Vagina (tissue), 2 donors: Measurements from ENCODE around the gene SLC36A3. TPM values are rescaled to one million over a fixed set of nuclear protein-coding genes. Genes with fewer than 3 reads are reported as not detected.

Experiments
- DNase-seq, 2 donors: peaks; one replicate each; pipeline ENCODE4 v3.0.0-alpha.2; 2017; ENCODE audit errors: extremely low spot score in 2 of 2
- H3K27ac ChIP-seq: fragments of 200-600 bp; sonication (generic); one replicate; pipeline ENCODE4 v1.5.1; 2019
- H3K27me3 ChIP-seq: fragments of 200-600 bp; sonication (generic); one replicate; pipeline ENCODE4 v1.5.1; 2019
- H3K36me3 ChIP-seq, 2 donors: fragments of 200-600 bp; sonication (generic); one replicate each; pipeline ENCODE4 v1.5.1; 2017 to 2019
- H3K4me1 ChIP-seq: fragments of 200-600 bp; sonication (generic); one replicate; pipeline ENCODE4 v1.5.1; 2019
- H3K4me3 ChIP-seq, 2 donors: fragments of 200-600 bp; sonication (generic); 1 replicate in 1 of 2; 2 replicates in 1 of 2; pipeline ENCODE4 v1.5.1; 2016 to 2019
- H3K9me3 ChIP-seq: fragments of 200-600 bp; sonication (generic); one replicate; pipeline ENCODE4 v1.5.1; 2019
- POLR2A ChIP-seq, 2 donors: fragments of 450-650 bp; IDR thresholded peaks; one replicate each; pipeline ENCODE4 v1.6.1; 2017; ENCODE audit warnings: antibody characterized with exemption in 2 of 2, mild to moderate bottlenecking in 2 of 2, moderate library complexity in 2 of 2
- POLR2AphosphoS5 ChIP-seq, 2 donors: sonication (generic); formaldehyde crosslinking; IDR thresholded peaks; one replicate each; pipeline ENCODE4 v1.9.0; 2017; ENCODE audit warnings: antibody characterized with exemption in 2 of 2, mild to moderate bottlenecking in 2 of 2, low read depth in 1 of 2; ENCODE audit not compliant: insufficient read depth in 1 of 2
- intact Hi-C: fragments of 100-400 bp; cut with DNase I; formaldehyde crosslinking; loops from one replicate; pipeline ENCODE4 v1.15.1; 2023
- total RNA-seq: library from RNA; depleted of rRNA; stranded (reverse); fragments of >200 nt; gene quantifications from one replicate; pipeline ENCODE4 v1.2.3, GENCODE V29; 2016
- TF ChIP-seq, protein P1 (sequence below), 3 experiments: fragments of 450-650 bp in 2 of 3; fragments of 200-600 bp in 1 of 3; sonication (generic) in 1 of 3; IDR thresholded peaks; one replicate each; pipeline ENCODE4 v1.5.1; 2017 to 2019; ENCODE audit warnings: antibody characterized with exemption in 3 of 3, mild to moderate bottlenecking in 2 of 3, moderate library complexity in 2 of 3

SLC36A3 gene
- total RNA-seq, 1 donor from 2014 or later: not detected

- intact Hi-C loops: no loop called here
- Histone ChIP-seq H3K27ac (peak within 1 kb of the TSS; percentile 86), H3K4me1 (peaks cover 47% of the 10 kb centered on the region), H3K4me3 (peak within 1 kb of the TSS; percentile 52 to 81), H3K36me3 (no peaks in the 10 kb centered on the region), H3K27me3 (no peaks in the 10 kb centered on the region), H3K9me3 (no peaks in the 10 kb centered on the region)
- TF ChIP-seq, protein P1, sequence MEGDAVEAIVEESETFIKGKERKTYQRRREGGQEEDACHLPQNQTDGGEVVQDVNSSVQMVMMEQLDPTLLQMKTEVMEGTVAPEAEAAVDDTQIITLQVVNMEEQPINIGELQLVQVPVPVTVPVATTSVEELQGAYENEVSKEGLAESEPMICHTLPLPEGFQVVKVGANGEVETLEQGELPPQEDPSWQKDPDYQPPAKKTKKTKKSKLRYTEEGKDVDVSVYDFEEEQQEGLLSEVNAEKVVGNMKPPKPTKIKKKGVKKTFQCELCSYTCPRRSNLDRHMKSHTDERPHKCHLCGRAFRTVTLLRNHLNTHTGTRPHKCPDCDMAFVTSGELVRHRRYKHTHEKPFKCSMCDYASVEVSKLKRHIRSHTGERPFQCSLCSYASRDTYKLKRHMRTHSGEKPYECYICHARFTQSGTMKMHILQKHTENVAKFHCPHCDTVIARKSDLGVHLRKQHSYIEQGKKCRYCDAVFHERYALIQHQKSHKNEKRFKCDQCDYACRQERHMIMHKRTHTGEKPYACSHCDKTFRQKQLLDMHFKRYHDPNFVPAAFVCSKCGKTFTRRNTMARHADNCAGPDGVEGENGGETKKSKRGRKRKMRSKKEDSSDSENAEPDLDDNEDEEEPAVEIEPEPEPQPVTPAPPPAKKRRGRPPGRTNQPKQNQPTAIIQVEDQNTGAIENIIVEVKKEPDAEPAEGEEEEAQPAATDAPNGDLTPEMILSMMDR (IDR thresholded peaks at IDR 0.05): no peak
- peak in 1 of 2 donors; percentile 72 for TF ChIP-seq POLR2A (IDR thresholded peaks at IDR 0.05)
- peak; percentile 84 to 90 for TF ChIP-seq POLR2AphosphoS5 (IDR thresholded peaks at IDR 0.05; ENCODE audit: insufficient read depth in 1 of 2, low read depth in 1 of 2)
- peak; percentile 99 to 100 for DNase-seq
Observed at GRCh38 chr5:151252762-151253604, 50.6 kb downstream of the SLC36A3 start, which contains the start of gene GM2A. TSS of gene GM2A (plus strand) at chr5:151253185. CDS start at chr5:151253217, 32 bp downstream.

GRCh38 chr5:151251621-151252020, 51.9 kb downstream of the SLC36A3 start:
- peak overlapping the region; percentile 72 for H3K27ac ChIP-seq

GRCh38 chr5:151251001-151251551, 52.5 kb downstream of the SLC36A3 start:
- no peaks in the 10 kb centered on the region for H3K27me3 ChIP-seq
- H3K9me3 ChIP-seq: no peaks in the 10 kb centered on the region
- TF ChIP-seq, protein P1 (IDR thresholded peaks at IDR 0.05): no peak
- TF ChIP-seq POLR2A (IDR thresholded peaks at IDR 0.05): no peak
- no peak overlapping the region for H3K4me3 ChIP-seq
- H3K27ac ChIP-seq: no peak overlapping the region
- intact Hi-C loops: no loop called here
- H3K4me1 ChIP-seq: peaks cover 28% of the 10 kb centered on the region
- DNase-seq: no peak
- H3K36me3 ChIP-seq: no peaks in the 10 kb centered on the region

More at GRCh38 chr5:151251621-151252020, 51.9 kb downstream of the SLC36A3 start:
- Histone ChIP-seq H3K27me3 (no peaks in the 10 kb centered on the region), H3K9me3 (no peaks in the 10 kb centered on the region), H3K4me3 (no peak overlapping the region), H3K4me1 (peaks cover 34% of the 10 kb centered on the region), H3K36me3 (no peaks in the 10 kb centered on the region)
- intact Hi-C loops: no loop called here
- no peak for DNase-seq
- no peak for TF ChIP-seq POLR2AphosphoS5 (IDR thresholded peaks at IDR 0.05; ENCODE audit: insufficient read depth in 1 of 2, low read depth in 1 of 2)
- TF ChIP-seq, protein P1 (IDR thresholded peaks at IDR 0.05): no peak
- TF ChIP-seq POLR2A (IDR thresholded peaks at IDR 0.05): no peak

- no peaks in the 10 kb centered on the region for H3K36me3 ChIP-seq
- H3K9me3 ChIP-seq: no peaks in the 10 kb centered on the region
- peaks cover 22% of the 10 kb centered on the region for H3K4me1 ChIP-seq
- H3K27ac ChIP-seq: no peak overlapping the region
- TF ChIP-seq POLR2A (IDR thresholded peaks at IDR 0.05): no peak
- no peak for TF ChIP-seq POLR2AphosphoS5 (IDR thresholded peaks at IDR 0.05; ENCODE audit: insufficient read depth in 1 of 2, low read depth in 1 of 2)
- TF ChIP-seq, protein P1 (IDR thresholded peaks at IDR 0.05): no peak
- no peak overlapping the region for H3K4me3 ChIP-seq
- no peaks in the 10 kb centered on the region for H3K27me3 ChIP-seq
- DNase-seq: no peak
- intact Hi-C loops: no loop called here
Observed at GRCh38 chr5:151250346-151251000, 53.1 kb downstream of the SLC36A3 start.
